Spleen (tissue), 7 donors: ENCODE results near the gene TP53I3.

ENCODE experiments used
- POLR2AphosphoS5 ChIP-seq, 3 donors: sonication (generic); formaldehyde crosslinking; IDR thresholded peaks; one replicate each; pipeline ENCODE4 v1.5.1; 2017; ENCODE audit warnings: antibody characterized with exemption in 3 of 3
- TF ChIP-seq, protein P1 (sequence below), 11 experiments: fragments of 200-600 bp in 7 of 11; fragments of 450-650 bp in 4 of 11; sonication (generic) in 4 of 11; IDR thresholded peaks in 8 of 11; conservative IDR thresholded peaks in 3 of 11; 1 replicate in 7 of 11; 2 replicates in 4 of 11; pipeline versions ENCODE4 v1.4.0 to v1.8.0; 2016 to 2021; ENCODE audit warnings: antibody characterized with exemption in 11 of 11, inconsistent platforms in 4 of 11, mild to moderate bottlenecking in 1 of 11
- donor health status: DM: no; HTN: no; CAD: no; lungs with moderate emphysema.
- donor health status: DM: no; HTN: no; CAD: no.
- donor health status: DM: no; HTN: no; CAD: no.

DNA sequence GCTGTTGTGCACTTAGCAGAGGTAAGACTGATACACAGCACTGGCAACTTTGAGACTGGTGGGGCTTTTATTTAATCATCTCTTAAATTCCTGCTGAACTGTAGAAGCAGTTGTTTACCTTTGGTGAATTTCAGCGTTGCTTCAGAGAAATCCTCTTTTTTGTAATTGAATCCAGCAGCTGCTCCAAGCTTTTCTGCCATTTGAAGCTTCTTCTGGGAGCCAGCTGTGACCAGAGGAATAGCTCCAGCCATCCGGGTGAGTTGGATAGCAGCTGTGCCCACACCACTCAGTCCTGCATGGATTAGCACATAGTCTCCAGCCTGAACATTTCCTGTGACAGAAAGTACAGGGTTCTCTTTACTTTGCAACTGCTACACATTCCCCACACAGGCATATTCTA lies 3.9 kb downstream of the TP53I3 start:
- TF ChIP-seq, protein P1, sequence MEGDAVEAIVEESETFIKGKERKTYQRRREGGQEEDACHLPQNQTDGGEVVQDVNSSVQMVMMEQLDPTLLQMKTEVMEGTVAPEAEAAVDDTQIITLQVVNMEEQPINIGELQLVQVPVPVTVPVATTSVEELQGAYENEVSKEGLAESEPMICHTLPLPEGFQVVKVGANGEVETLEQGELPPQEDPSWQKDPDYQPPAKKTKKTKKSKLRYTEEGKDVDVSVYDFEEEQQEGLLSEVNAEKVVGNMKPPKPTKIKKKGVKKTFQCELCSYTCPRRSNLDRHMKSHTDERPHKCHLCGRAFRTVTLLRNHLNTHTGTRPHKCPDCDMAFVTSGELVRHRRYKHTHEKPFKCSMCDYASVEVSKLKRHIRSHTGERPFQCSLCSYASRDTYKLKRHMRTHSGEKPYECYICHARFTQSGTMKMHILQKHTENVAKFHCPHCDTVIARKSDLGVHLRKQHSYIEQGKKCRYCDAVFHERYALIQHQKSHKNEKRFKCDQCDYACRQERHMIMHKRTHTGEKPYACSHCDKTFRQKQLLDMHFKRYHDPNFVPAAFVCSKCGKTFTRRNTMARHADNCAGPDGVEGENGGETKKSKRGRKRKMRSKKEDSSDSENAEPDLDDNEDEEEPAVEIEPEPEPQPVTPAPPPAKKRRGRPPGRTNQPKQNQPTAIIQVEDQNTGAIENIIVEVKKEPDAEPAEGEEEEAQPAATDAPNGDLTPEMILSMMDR (IDR thresholded peaks at IDR 0.05 in 8 of 11, conservative IDR thresholded peaks at IDR 0.05 in 3 of 11) = no peak
- no peak for TF ChIP-seq POLR2AphosphoS5 (IDR thresholded peaks at IDR 0.05)
